K562 (cell line): Measurements from ENCODE around the gene GRPEL2. TPM values are rescaled to one million over a fixed set of nuclear protein-coding genes. Genes with fewer than 3 reads are reported as not detected.

ENCODE experiments used
- ETV5 ChIP-seq: sonication (generic); formaldehyde crosslinking; IDR thresholded peaks from 2 replicates; pipeline ENCODE4 v1.4.0; 2020; ENCODE audit warnings: low read depth, mild to moderate bottlenecking, missing genetic modification reagents
- FOXK2 ChIP-seq, 2 experiments: fragments of 450-650 bp; IDR thresholded peaks in 1 of 2; conservative IDR thresholded peaks in 1 of 2; 2 replicates each; pipeline ENCODE4 v1.6.1; 2016; ENCODE audit warnings: low read depth in 2 of 2, mild to moderate bottlenecking in 1 of 2
- FOXP1 ChIP-seq: sonication (generic); formaldehyde crosslinking; IDR thresholded peaks from 2 replicates; pipeline ENCODE4 v1.8.0; 2022; ENCODE audit warnings: mild to moderate bottlenecking, missing genetic modification reagents
- HMGN3 ChIP-seq: IDR thresholded peaks from 2 replicates; pipeline ENCODE4 v1.6.1; 2011; ENCODE audit warnings: borderline replicate concordance, low read depth, mild to moderate bottlenecking, mixed read lengths, low read length; ENCODE audit not compliant: insufficient read length; ENCODE audit errors: extremely low read depth
- KAT7 ChIP-seq: sonication (generic); formaldehyde crosslinking; IDR thresholded peaks from 2 replicates; pipeline ENCODE4 v1.8.0; 2022; ENCODE audit warnings: missing genetic modification reagents, mild to moderate bottlenecking, borderline replicate concordance
- PHF20 ChIP-seq: fragments of 450-650 bp; IDR thresholded peaks from 2 replicates; pipeline ENCODE4 v1.6.1; 2018; ENCODE audit not compliant: partially characterized antibody
- POLR2AphosphoS5 ChIP-seq: IDR thresholded peaks from 2 replicates; pipeline ENCODE4 v1.6.1; 2011; ENCODE audit warnings: mild to moderate bottlenecking, low read depth, low read length, moderate library complexity; ENCODE audit not compliant: control insufficient read depth, insufficient read depth
- POU5F1 ChIP-seq: fragments of 150-350 bp; IDR thresholded peaks from 2 replicates; pipeline ENCODE4 v1.6.1; 2014; ENCODE audit warnings: borderline replicate concordance, low read length, low read depth, mild to moderate bottlenecking; ENCODE audit not compliant: partially characterized antibody
- SRSF3 ChIP-seq: fragments of 200-400 bp; formaldehyde crosslinking; IDR thresholded peaks from 2 replicates; pipeline ENCODE4 v1.6.1; 2016; ENCODE audit warnings: mild to moderate bottlenecking, low read length, moderate library complexity; ENCODE audit not compliant: insufficient read depth
- ZBTB17 ChIP-seq: fragments of 450-650 bp; formaldehyde crosslinking; IDR thresholded peaks from 2 replicates; pipeline ENCODE4 v1.4.0; 2020; ENCODE audit warnings: mild to moderate bottlenecking
- ZNF143 ChIP-seq: sonication (generic); formaldehyde crosslinking; IDR thresholded peaks from 2 replicates; pipeline ENCODE4 v1.9.0; 2022; ENCODE audit warnings: mild to moderate bottlenecking, missing genetic modification reagents
- polyA plus RNA-seq, 8 experiments: library from polyadenylated mRNA; depleted of rRNA in 4 of 8; stranded (reverse) in 5 of 8; unstranded in 3 of 8; fragments of >200 nt; fragmentation: Nextera tagmentation in 2 of 8; fragmentation: Illumina TruSeq in 1 of 8; extraction: Ambion mirVana in 2 of 8; extraction: Trizol in 1 of 8; gene quantifications; 2 replicates each; pipeline versions ENCODE4 v1.2.1 to v1.2.3, GENCODE V29; 2011 to 2014; ENCODE audit warnings: inconsistent platforms in 1 of 8, missing spikeins in 1 of 8
- total RNA-seq, 7 experiments: library from RNA; depleted of rRNA in 6 of 7; stranded (reverse); fragments of >200 nt in 6 of 7; fragmentation: Illumina TruSeq in 2 of 7; extraction: Trizol in 2 of 7; gene quantifications; 2 replicates each; pipeline versions ENCODE4 v1.2.1 to v1.2.3, GENCODE V29; 2011 to 2021; ENCODE audit warnings: low replicate concordance in 1 of 7
- TF ChIP-seq, protein P1 (sequence below): fragments of 250-450 bp; sonication (Bioruptor Pico); IDR thresholded peaks from 2 replicates; pipeline ENCODE4 v1.8.0; 2022; ENCODE audit warnings: inconsistent platforms
- TF ChIP-seq, protein P2 (sequence below): fragments of 450-650 bp; IDR thresholded peaks from 2 replicates; pipeline ENCODE4 v1.6.1; 2016
- TF ChIP-seq, protein P3 (sequence below), 2 experiments: fragments of 450-650 bp in 1 of 2; sonication (generic) in 1 of 2; formaldehyde crosslinking in 1 of 2; IDR thresholded peaks; 2 replicates each; pipeline versions ENCODE4 v1.7.1 to v1.9.0; 2016 to 2022; ENCODE audit warnings: inconsistent platforms in 1 of 2, mild to moderate bottlenecking in 1 of 2, missing genetic modification reagents in 1 of 2

GRPEL2 gene
- total and polyA plus RNA-seq, 9 of the 15 experiments (the other 6 are each of a cell fraction or from before 2014, with no cell fraction given), result 11.2 to 40.5 (median 25.8) TPM

DNA sequence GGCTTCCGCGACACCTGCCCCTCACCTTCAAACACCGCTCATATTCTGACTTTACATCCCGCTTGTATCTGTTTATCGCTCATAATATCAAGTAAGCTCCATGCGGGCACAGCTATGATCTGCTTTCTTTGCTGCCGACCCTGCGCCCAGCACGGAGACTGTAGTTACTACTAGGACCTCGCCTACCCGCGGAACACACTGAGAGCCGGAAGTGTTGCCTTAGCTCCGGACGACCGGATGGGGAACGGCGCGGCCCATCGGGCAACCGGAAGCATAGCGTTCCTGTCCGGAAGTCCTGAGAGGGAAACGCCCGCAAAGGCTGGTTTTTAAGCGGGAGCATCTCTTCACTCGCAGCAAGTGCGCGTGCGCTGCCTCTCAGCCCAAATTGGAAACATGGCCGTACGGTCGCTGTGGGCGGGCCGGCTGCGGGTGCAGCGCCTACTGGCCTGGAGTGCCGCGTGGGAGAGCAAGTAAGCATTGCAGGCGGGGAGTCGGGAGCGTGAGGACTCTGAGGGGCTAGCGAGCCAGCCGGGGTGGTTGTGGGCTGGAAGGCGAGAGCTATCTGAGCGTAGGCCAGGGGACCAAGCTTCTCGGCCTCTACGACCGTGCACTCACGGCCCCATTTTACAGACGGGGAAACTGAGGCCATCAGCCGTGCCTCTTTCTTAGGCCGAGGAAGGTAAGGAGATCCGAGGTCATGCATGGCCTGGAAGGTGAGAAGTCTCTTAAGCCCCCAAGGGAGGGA is at the start of gene GRPEL2 (continued):
- TF ChIP-seq, protein P1, sequence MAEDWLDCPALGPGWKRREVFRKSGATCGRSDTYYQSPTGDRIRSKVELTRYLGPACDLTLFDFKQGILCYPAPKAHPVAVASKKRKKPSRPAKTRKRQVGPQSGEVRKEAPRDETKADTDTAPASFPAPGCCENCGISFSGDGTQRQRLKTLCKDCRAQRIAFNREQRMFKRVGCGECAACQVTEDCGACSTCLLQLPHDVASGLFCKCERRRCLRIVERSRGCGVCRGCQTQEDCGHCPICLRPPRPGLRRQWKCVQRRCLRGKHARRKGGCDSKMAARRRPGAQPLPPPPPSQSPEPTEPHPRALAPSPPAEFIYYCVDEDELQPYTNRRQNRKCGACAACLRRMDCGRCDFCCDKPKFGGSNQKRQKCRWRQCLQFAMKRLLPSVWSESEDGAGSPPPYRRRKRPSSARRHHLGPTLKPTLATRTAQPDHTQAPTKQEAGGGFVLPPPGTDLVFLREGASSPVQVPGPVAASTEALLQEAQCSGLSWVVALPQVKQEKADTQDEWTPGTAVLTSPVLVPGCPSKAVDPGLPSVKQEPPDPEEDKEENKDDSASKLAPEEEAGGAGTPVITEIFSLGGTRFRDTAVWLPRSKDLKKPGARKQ (CRISPR knock-in tag), result no peak
- TF ChIP-seq POU5F1, result no peak
- TF ChIP-seq POLR2AphosphoS5, result peak; percentile 87
- TF ChIP-seq ZNF143 (CRISPR knock-in tag), result 0 out of 2 replicates have a peak, but pooled peaks have one; percentile 15
- TF ChIP-seq FOXP1 (CRISPR knock-in tag), result peak; percentile 87; the same call in 1 of the 2 replicates
- peak; percentile 96 to 98 for TF ChIP-seq FOXK2 (conservative IDR thresholded peaks at IDR 0.05 in 1 of 2, IDR thresholded peaks at IDR 0.05 in 1 of 2; ENCODE audit: low read depth in 2 of 2)
- peak; percentile 57 for TF ChIP-seq ZBTB17
- TF ChIP-seq, protein P2, sequence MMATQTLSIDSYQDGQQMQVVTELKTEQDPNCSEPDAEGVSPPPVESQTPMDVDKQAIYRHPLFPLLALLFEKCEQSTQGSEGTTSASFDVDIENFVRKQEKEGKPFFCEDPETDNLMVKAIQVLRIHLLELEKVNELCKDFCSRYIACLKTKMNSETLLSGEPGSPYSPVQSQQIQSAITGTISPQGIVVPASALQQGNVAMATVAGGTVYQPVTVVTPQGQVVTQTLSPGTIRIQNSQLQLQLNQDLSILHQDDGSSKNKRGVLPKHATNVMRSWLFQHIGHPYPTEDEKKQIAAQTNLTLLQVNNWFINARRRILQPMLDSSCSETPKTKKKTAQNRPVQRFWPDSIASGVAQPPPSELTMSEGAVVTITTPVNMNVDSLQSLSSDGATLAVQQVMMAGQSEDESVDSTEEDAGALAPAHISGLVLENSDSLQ, result peak; percentile 81
- TF ChIP-seq SRSF3, result peak; percentile 45; the same call in 1 of the 2 replicates
- TF ChIP-seq KAT7 (CRISPR knock-in tag), result no peak
- TF ChIP-seq PHF20, result peak; percentile 93
- peak; percentile 100 for TF ChIP-seq ETV5
- TF ChIP-seq, protein P3, sequence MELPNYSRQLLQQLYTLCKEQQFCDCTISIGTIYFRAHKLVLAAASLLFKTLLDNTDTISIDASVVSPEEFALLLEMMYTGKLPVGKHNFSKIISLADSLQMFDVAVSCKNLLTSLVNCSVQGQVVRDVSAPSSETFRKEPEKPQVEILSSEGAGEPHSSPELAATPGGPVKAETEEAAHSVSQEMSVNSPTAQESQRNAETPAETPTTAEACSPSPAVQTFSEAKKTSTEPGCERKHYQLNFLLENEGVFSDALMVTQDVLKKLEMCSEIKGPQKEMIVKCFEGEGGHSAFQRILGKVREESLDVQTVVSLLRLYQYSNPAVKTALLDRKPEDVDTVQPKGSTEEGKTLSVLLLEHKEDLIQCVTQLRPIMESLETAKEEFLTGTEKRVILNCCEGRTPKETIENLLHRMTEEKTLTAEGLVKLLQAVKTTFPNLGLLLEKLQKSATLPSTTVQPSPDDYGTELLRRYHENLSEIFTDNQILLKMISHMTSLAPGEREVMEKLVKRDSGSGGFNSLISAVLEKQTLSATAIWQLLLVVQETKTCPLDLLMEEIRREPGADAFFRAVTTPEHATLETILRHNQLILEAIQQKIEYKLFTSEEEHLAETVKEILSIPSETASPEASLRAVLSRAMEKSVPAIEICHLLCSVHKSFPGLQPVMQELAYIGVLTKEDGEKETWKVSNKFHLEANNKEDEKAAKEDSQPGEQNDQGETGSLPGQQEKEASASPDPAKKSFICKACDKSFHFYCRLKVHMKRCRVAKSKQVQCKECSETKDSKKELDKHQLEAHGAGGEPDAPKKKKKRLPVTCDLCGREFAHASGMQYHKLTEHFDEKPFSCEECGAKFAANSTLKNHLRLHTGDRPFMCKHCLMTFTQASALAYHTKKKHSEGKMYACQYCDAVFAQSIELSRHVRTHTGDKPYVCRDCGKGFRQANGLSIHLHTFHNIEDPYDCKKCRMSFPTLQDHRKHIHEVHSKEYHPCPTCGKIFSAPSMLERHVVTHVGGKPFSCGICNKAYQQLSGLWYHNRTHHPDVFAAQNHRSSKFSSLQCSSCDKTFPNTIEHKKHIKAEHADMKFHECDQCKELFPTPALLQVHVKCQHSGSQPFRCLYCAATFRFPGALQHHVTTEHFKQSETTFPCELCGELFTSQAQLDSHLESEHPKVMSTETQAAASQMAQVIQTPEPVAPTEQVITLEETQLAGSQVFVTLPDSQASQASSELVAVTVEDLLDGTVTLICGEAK (IDR thresholded peaks at IDR 0.05), result peak; percentile 99
- TF ChIP-seq, protein P3 (CRISPR knock-in tag; IDR thresholded peaks at IDR 0.05), result no peak
- peak; percentile 72 for TF ChIP-seq HMGN3
